Smooth muscle cell (in vitro differentiated cells): ENCODE results near the gene NOTUM. TPM values are rescaled to one million over a fixed set of nuclear protein-coding genes. Genes with fewer than 3 reads are reported as not detected.

ENCODE experiments used
- DNase-seq: peaks from one replicate; lab custom pipeline; 2025; ENCODE audit not compliant: unreplicated experiment; lab: John Stamatoyannopoulos, UW
- H2AFZ ChIP-seq: fragments of 200-600 bp; sonication (generic); 2 replicates; pipeline ENCODE4 v1.6.0; 2016; ENCODE audit warnings: antibody characterized with exemption, low read depth, mild to moderate bottlenecking
- H3F3A ChIP-seq: fragments of 200-600 bp; sonication (generic); 2 replicates; pipeline ENCODE4 v1.6.0; 2017; ENCODE audit warnings: antibody characterized with exemption, low read depth
- H3K27ac ChIP-seq: fragments of 200-600 bp; sonication (generic); 2 replicates; pipeline ENCODE4 v1.5.1; 2016; ENCODE audit warnings: low read depth, mild to moderate bottlenecking
- H3K27me3 ChIP-seq: fragments of 200-600 bp; sonication (generic); 2 replicates; pipeline ENCODE4 v1.6.1; 2016; ENCODE audit warnings: low read depth, mild to moderate bottlenecking
- H3K36me3 ChIP-seq: fragments of 200-600 bp; sonication (generic); 2 replicates; pipeline ENCODE4 v1.5.1; 2016; ENCODE audit warnings: low read depth
- H3K4me1 ChIP-seq: fragments of 200-600 bp; sonication (generic); 2 replicates; pipeline ENCODE4 v1.5.1; 2016; ENCODE audit warnings: low read depth
- H3K4me2 ChIP-seq: fragments of 200-600 bp; sonication (generic); 2 replicates; pipeline ENCODE4 v1.6.0; 2016; ENCODE audit warnings: mild to moderate bottlenecking
- H3K4me3 ChIP-seq: fragments of 200-600 bp; sonication (generic); 2 replicates; pipeline ENCODE4 v1.5.1; 2016; ENCODE audit warnings: mild to moderate bottlenecking
- H3K79me2 ChIP-seq: fragments of 200-600 bp; sonication (generic); 2 replicates; pipeline ENCODE4 v1.6.0; 2016; ENCODE audit warnings: low read depth, mild to moderate bottlenecking
- H3K9ac ChIP-seq: fragments of 200-600 bp; sonication (generic); 2 replicates; pipeline ENCODE4 v1.6.0; 2016; ENCODE audit warnings: low read depth
- H3K9me3 ChIP-seq: fragments of 200-600 bp; sonication (generic); replicated peaks from 2 replicates; pipeline ENCODE4 v1.5.1; 2016; ENCODE audit warnings: low read depth
- H4K20me1 ChIP-seq: fragments of 200-600 bp; sonication (generic); 2 replicates; pipeline ENCODE4 v1.6.0; 2016; ENCODE audit warnings: low read depth
- CTCF ChIP-seq: fragments of 200-600 bp; sonication (generic); IDR thresholded peaks from 2 replicates; pipeline ENCODE4 v1.5.1; 2017; ENCODE audit warnings: borderline replicate concordance, mild to moderate bottlenecking, antibody characterized with exemption; ENCODE audit not compliant: insufficient read depth, poor library complexity, severe bottlenecking
- WGBS: methylation state at CpG from one replicate; pipeline ENCODE4 v1.1.7; 2016; ENCODE audit warnings: low lambda C conversion rate; 5-methylcytosine and 5-hydroxymethylcytosine counted together
- polyA plus RNA-seq: library from polyadenylated mRNA; unstranded; fragments of >200 nt; fragmentation: Nextera tagmentation; extraction: Ambion mirVana; gene quantifications from 2 replicates; pipeline ENCODE4 v1.2.1, GENCODE V29; 2016
- total RNA-seq: library from RNA; depleted of rRNA; stranded (reverse); fragments of >200 nt; gene quantifications from 2 replicates; pipeline ENCODE4 v1.2.3, GENCODE V29; 2014

NOTUM gene
- total and polyA plus RNA-seq, 2 experiments from 2014 or later: 0.90 to 2.9 TPM

GRCh38 chr17:81996757-81997441 is 35.9 kb upstream of the NOTUM start:
- DNase-seq: no peak
- Histone ChIP-seq H3K36me3 (no peaks in the 10 kb centered on the region), H3K27me3 (no peaks in the 10 kb centered on the region), H3K27ac (no peak overlapping the region), H3F3A (no peaks in the 10 kb centered on the region), H3K4me3 (no peak overlapping the region), H3K79me2 (peaks cover 6% of the 10 kb centered on the region), H3K9me3 (no peaks in the 10 kb centered on the region), H3K9ac (no peak overlapping the region), H3K4me1 (peaks cover 20% of the 10 kb centered on the region), H3K4me2 (no peak overlapping the region), H2AFZ (no peak overlapping the region), H4K20me1 (peaks cover 12% of the 10 kb centered on the region)
- TF ChIP-seq CTCF: no peak
- 94% methylated on average over 30 of the region's 30 CpGs for WGBS

- peaks cover 25% of the 10 kb centered on the region for H3K4me1 ChIP-seq
- no peak overlapping the region for H3K27ac ChIP-seq
- H3K36me3 ChIP-seq: no peaks in the 10 kb centered on the region
- H3K4me2 ChIP-seq: no peak overlapping the region
- H3K79me2 ChIP-seq: peaks cover 6% of the 10 kb centered on the region
- no peak for TF ChIP-seq CTCF
- H4K20me1 ChIP-seq: peaks cover 17% of the 10 kb centered on the region
- H3K9me3 ChIP-seq: no peaks in the 10 kb centered on the region
- no peaks in the 10 kb centered on the region for H3F3A ChIP-seq
- 96% methylated on average over 22 of the region's 28 CpGs for WGBS
- no peak overlapping the region for H3K4me3 ChIP-seq
- no peak overlapping the region for H3K9ac ChIP-seq
- no peak overlapping the region for H2AFZ ChIP-seq
- DNase-seq: no peak
- no peaks in the 10 kb centered on the region for H3K27me3 ChIP-seq
Measured at GRCh38 chr17:81996232-81996756, 35.3 kb upstream of the NOTUM start.

GRCh38 chr17:81995463-81996231 is 34.7 kb upstream of the NOTUM start:
- Histone ChIP-seq H3K4me3 (no peak overlapping the region), H4K20me1 (peaks cover 20% of the 10 kb centered on the region), H2AFZ (no peak overlapping the region), H3K36me3 (no peaks in the 10 kb centered on the region), H3K9me3 (no peaks in the 10 kb centered on the region), H3F3A (no peaks in the 10 kb centered on the region), H3K27ac (no peak overlapping the region), H3K9ac (no peak overlapping the region), H3K4me2 (no peak overlapping the region), H3K4me1 (peaks cover 25% of the 10 kb centered on the region), H3K79me2 (peaks cover 6% of the 10 kb centered on the region), H3K27me3 (no peaks in the 10 kb centered on the region)
- no peak for TF ChIP-seq CTCF
- no peak for DNase-seq
- WGBS: 98% methylated on average over 28 of the region's 29 CpGs
